HEK293 (cell line): ENCODE measurements around the gene ABCC12.

ENCODE experiments used
- CTCF ChIA-PET: fragments of 350-600 bp; formaldehyde crosslinking; extraction: SDS; loops from one replicate; lab custom pipeline; 2021; ENCODE audit warnings: antibody characterized with exemption; lab: Yijun Ruan, JAX
- POLR2A ChIA-PET: fragments of 300-600 bp; formaldehyde crosslinking; extraction: SDS; loops from one replicate; lab custom pipeline; 2020; ENCODE audit warnings: antibody characterized with exemption, inconsistent platforms; lab: Yijun Ruan, JAX
- H3K27ac ChIP-seq: fragments of 200-500 bp; sonication (Bioruptor generic); 2 replicates; pipeline ENCODE4 v1.5.1; 2014; ENCODE audit warnings: low read depth, low read length, control low read depth, inconsistent platforms; ENCODE audit errors: extremely low read depth
- H3K36me3 ChIP-seq, 2 experiments: fragments of 200-500 bp in 1 of 2; sonication (Bioruptor generic) in 1 of 2; 1 replicate in 1 of 2; 2 replicates in 1 of 2; pipeline ENCODE4 v1.5.1; 2014 to 2017; ENCODE audit warnings: inconsistent platforms in 2 of 2, low read length in 2 of 2; ENCODE audit not compliant: control insufficient read depth in 2 of 2, insufficient read depth in 1 of 2
- H3K4me1 ChIP-seq: fragments of 200-500 bp; sonication (Bioruptor generic); 2 replicates; pipeline ENCODE4 v1.5.1; 2014; ENCODE audit warnings: mild to moderate bottlenecking, low read length, inconsistent platforms; ENCODE audit not compliant: control insufficient read depth, insufficient read depth
- H3K4me3 ChIP-seq: 2 replicates; pipeline ENCODE4 v1.5.1; 2011; ENCODE audit warnings: low read depth, mild to moderate bottlenecking, control low read depth, low read length, moderate library complexity
- H3K9me3 ChIP-seq: fragments of 200-500 bp; sonication (Bioruptor generic); 2 replicates; pipeline ENCODE4 v1.5.1; 2014; ENCODE audit warnings: low read depth, low read length, inconsistent platforms; ENCODE audit not compliant: control insufficient read depth, insufficient read depth
- HOXD13 ChIP-seq: sonication (generic); formaldehyde crosslinking; IDR thresholded peaks from 2 replicates; pipeline ENCODE4 v1.8.0; 2022; ENCODE audit warnings: missing genetic modification reagents, borderline replicate concordance
- ZFP69B ChIP-seq: fragments of 450-650 bp; formaldehyde crosslinking; IDR thresholded peaks from 2 replicates; pipeline ENCODE4 v1.5.1; 2016; ENCODE audit warnings: missing biosample characterization, missing genetic modification characterization
- ZIC2 ChIP-seq: fragments of 450-650 bp; formaldehyde crosslinking; IDR thresholded peaks from 2 replicates; pipeline ENCODE4 v1.5.1; 2016; ENCODE audit warnings: missing biosample characterization, missing genetic modification characterization
- ZNF10 ChIP-seq: fragments of 450-650 bp; formaldehyde crosslinking; IDR thresholded peaks from 2 replicates; pipeline ENCODE4 v1.5.1; 2017; ENCODE audit warnings: missing biosample characterization, missing genetic modification characterization
- ZNF146 ChIP-seq: fragments of 450-650 bp; formaldehyde crosslinking; IDR thresholded peaks from 2 replicates; pipeline ENCODE4 v1.5.1; 2016; ENCODE audit warnings: missing biosample characterization, missing genetic modification characterization
- ZNF16 ChIP-seq: fragments of 450-650 bp; formaldehyde crosslinking; IDR thresholded peaks from 2 replicates; pipeline ENCODE4 v1.5.1; 2016; ENCODE audit warnings: low read depth, missing biosample characterization, missing genetic modification characterization
- ZNF174 ChIP-seq: fragments of 450-650 bp; formaldehyde crosslinking; IDR thresholded peaks from 2 replicates; pipeline ENCODE4 v1.5.0; 2017; ENCODE audit warnings: missing biosample characterization, mild to moderate bottlenecking, missing genetic modification characterization
- ZNF175 ChIP-seq: fragments of 450-650 bp; formaldehyde crosslinking; IDR thresholded peaks from 2 replicates; pipeline ENCODE4 v1.5.1; 2016; ENCODE audit warnings: missing biosample characterization, missing genetic modification characterization
- ZNF211 ChIP-seq: fragments of 450-650 bp; formaldehyde crosslinking; IDR thresholded peaks from 2 replicates; pipeline ENCODE4 v1.5.1; 2016; ENCODE audit warnings: low read depth, missing biosample characterization, missing genetic modification characterization
- ZNF48 ChIP-seq: fragments of 450-650 bp; formaldehyde crosslinking; IDR thresholded peaks from 2 replicates; pipeline ENCODE4 v1.5.1; 2016; ENCODE audit warnings: missing biosample characterization, missing genetic modification characterization
- ZNF501 ChIP-seq: fragments of 450-650 bp; formaldehyde crosslinking; IDR thresholded peaks from 2 replicates; pipeline ENCODE4 v1.5.1; 2016; ENCODE audit warnings: missing biosample characterization, missing genetic modification characterization
- ZNF560 ChIP-seq: fragments of 450-650 bp; formaldehyde crosslinking; IDR thresholded peaks from 2 replicates; pipeline ENCODE4 v1.5.1; 2017; ENCODE audit warnings: missing biosample characterization, missing genetic modification characterization, borderline replicate concordance
- ZNF561 ChIP-seq: fragments of 450-650 bp; IDR thresholded peaks from 2 replicates; pipeline ENCODE4 v1.5.1; 2018; ENCODE audit warnings: missing biosample characterization, missing genetic modification characterization, borderline replicate concordance
- ZNF596 ChIP-seq: fragments of 450-650 bp; IDR thresholded peaks from 2 replicates; pipeline ENCODE4 v1.5.0; 2018; ENCODE audit warnings: missing biosample characterization, mild to moderate bottlenecking, missing genetic modification characterization, moderate library complexity
- ZNF621 ChIP-seq: fragments of 450-650 bp; formaldehyde crosslinking; IDR thresholded peaks from 2 replicates; pipeline ENCODE4 v1.5.1; 2017; ENCODE audit warnings: missing biosample characterization, missing genetic modification characterization
- ZNF629 ChIP-seq: fragments of 450-650 bp; formaldehyde crosslinking; IDR thresholded peaks from 2 replicates; pipeline ENCODE4 v1.5.1; 2017; ENCODE audit warnings: missing biosample characterization, missing genetic modification characterization
- TF ChIP-seq, protein P1 (sequence below): fragments of 450-650 bp; formaldehyde crosslinking; IDR thresholded peaks from 2 replicates; pipeline ENCODE4 v1.5.1; 2016; ENCODE audit warnings: missing biosample characterization, missing genetic modification characterization
- TF ChIP-seq, protein P2 (sequence below): fragments of 450-650 bp; formaldehyde crosslinking; IDR thresholded peaks from 2 replicates; pipeline ENCODE4 v1.5.1; 2016; ENCODE audit warnings: missing biosample characterization, missing genetic modification characterization, low read depth
- TF ChIP-seq, protein P3 (sequence below): fragments of 450-650 bp; formaldehyde crosslinking; IDR thresholded peaks from 2 replicates; pipeline ENCODE4 v1.5.1; 2016; ENCODE audit warnings: missing biosample characterization, missing genetic modification characterization
- TF ChIP-seq, protein P4 (sequence below): fragments of 450-650 bp; formaldehyde crosslinking; IDR thresholded peaks from 2 replicates; pipeline ENCODE4 v1.5.1; 2017; ENCODE audit warnings: missing biosample characterization, mild to moderate bottlenecking, missing genetic modification characterization, moderate library complexity

Gene ABCC12

DNA sequence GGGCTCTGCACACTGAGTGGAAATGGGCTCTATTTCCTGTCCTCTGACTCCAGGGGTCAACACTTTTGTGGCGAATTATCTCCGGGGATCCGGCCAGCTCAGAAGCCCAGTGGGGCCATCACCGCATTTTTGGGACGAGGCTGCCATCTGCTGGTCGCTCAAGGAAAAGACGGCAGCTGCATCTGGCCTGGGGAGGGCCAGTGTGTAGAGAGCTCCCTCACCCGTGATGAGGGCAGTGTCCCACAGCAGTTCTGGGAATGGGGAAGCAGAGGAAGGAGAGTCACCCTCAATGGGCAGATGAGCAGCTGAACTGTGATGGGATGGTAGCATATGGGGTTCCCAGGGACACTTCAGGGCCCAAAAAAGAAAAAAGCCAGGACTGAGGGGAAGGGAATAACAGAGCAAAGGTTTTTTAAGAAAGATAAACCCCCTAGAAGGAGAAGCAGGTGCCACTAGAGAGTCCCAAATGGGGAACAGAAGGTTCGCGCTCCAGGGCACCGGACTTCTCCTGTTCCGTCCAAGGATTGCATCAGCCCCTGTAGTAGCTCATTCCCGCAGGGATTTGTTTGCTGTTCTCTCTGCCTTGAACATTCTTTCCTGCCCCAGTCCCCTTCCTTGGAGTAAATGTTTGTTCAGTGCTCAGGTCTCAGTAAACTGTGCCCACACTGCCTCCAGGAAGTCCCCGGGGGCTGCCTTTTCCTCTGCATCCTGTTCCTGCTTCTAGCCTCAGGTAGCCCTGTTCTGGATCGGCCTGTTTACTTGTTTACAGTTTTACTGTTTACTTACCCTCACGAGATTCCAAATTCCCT, 9.3 kb upstream of the ABCC12 start (continued):
- TF ChIP-seq, protein P1, sequence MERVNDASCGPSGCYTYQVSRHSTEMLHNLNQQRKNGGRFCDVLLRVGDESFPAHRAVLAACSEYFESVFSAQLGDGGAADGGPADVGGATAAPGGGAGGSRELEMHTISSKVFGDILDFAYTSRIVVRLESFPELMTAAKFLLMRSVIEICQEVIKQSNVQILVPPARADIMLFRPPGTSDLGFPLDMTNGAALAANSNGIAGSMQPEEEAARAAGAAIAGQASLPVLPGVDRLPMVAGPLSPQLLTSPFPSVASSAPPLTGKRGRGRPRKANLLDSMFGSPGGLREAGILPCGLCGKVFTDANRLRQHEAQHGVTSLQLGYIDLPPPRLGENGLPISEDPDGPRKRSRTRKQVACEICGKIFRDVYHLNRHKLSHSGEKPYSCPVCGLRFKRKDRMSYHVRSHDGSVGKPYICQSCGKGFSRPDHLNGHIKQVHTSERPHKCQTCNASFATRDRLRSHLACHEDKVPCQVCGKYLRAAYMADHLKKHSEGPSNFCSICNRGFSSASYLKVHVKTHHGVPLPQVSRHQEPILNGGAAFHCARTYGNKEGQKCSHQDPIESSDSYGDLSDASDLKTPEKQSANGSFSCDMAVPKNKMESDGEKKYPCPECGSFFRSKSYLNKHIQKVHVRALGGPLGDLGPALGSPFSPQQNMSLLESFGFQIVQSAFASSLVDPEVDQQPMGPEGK = peak; percentile 76
- peak; percentile 68 for TF ChIP-seq ZFP69B (tag by site-specific recombination)
- peak; percentile 64 for TF ChIP-seq ZIC2 (tag by site-specific recombination)
- TF ChIP-seq ZNF16 = no peak
- no peak for TF ChIP-seq ZNF175 (tag by site-specific recombination)
- TF ChIP-seq HOXD13 (CRISPR knock-in tag) = peak; percentile 63; the same call in 1 of the 2 replicates

DNA sequence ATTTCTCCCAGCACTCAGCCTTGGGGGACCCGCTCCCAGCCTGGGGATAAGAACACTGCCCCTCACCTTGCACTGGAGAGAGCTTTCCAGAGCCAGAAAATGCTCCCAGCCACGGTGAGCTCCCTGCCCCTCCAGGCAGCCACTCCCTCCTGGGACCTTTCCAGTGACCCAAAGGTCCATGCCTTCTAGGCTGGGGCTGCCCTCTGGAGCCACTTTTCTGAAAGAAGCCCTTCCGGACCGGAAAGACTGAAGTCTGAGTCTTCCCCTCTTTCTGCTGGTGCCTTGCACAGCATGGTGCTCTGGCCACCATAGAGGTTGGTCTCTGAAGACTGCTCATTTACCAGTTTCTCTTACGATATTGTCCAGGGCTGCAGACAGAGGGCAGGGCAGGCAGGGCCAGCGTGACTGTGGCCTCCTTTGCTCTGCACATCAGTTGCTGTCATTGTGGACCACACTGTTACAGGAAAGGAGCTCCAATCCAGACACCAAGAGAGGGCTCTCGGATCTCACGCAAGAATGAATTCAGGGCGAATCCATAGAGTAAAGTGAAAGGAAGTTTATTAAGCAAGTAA, 7.1 kb upstream of the ABCC12 start:
- Histone ChIP-seq H3K27ac (no peak overlapping the region), H3K36me3 (no peaks in the 10 kb centered on the region), H3K4me3 (no peak overlapping the region), H3K9me3 (no peaks in the 10 kb centered on the region), H3K4me1 (no peaks in the 10 kb centered on the region)
- TF ChIP-seq ZNF629 (tag by site-specific recombination) = no peak
- TF ChIP-seq, protein P2, sequence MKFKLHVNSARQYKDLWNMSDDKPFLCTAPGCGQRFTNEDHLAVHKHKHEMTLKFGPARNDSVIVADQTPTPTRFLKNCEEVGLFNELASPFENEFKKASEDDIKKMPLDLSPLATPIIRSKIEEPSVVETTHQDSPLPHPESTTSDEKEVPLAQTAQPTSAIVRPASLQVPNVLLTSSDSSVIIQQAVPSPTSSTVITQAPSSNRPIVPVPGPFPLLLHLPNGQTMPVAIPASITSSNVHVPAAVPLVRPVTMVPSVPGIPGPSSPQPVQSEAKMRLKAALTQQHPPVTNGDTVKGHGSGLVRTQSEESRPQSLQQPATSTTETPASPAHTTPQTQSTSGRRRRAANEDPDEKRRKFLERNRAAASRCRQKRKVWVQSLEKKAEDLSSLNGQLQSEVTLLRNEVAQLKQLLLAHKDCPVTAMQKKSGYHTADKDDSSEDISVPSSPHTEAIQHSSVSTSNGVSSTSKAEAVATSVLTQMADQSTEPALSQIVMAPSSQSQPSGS = no peak
- ChIA-PET POLR2A (no interaction called here), CTCF (no interaction called here)

DNA sequence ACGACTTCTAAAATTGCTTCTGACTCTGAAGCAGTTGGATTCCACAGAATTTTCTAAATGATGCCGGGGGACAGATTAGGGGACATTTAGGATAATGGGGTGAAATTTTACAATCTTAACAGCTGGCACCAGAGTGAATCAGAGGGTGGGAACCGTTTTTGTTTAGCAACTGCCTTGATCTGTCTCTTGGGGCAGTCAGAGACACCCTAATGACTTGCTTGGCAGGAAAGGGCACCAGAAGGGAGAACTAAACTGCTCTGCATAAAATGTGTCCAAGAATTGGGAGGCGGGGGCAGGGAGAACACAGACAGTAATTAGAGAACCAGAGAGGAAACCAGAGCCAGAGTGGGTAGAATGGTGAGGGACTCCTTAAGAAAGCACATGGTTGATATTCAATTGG, 6.1 kb upstream of the ABCC12 start:
- no peaks in the 10 kb centered on the region for H3K9me3 ChIP-seq
- no peak for TF ChIP-seq ZNF501 (tag by site-specific recombination)
- TF ChIP-seq, all 188 proteins: peak for 0
- H3K4me1 ChIP-seq = no peaks in the 10 kb centered on the region
- ChIA-PET CTCF (interaction anchor here (0.6 to 0.7 kb wide), 2 partner anchors 1150 to 1210 kb away, joined by 3 to 4 read pairs; no protein-coding TSS in a partner anchor), POLR2A (no interaction called here)
- H3K4me3 ChIP-seq = no peak overlapping the region
- no peaks in the 10 kb centered on the region for H3K36me3 ChIP-seq
- H3K27ac ChIP-seq = no peak overlapping the region

DNA sequence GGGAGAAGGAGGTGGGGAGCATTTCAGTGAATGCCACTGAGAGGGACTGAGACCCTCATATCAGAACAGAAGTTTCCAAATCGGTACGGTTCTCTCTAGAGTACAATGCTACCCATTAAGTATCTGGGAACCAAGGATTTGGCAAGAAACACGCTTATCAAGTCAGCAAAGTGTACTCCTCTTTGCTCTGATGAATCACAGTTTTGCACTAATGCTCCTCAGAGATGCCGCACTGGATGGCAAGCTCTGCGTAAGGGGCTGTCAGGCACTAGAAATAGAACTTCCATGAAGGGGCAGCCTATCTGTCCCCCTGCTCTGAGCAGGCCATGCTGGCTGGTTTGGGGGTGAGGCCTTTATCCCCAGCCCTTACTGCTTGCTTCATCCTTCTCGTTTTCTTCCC, 4.8 kb upstream of the ABCC12 start:
- CTCF ChIA-PET = no interaction called here
- TF ChIP-seq ZNF48 (tag by site-specific recombination) (no peak), ZNF596 (no peak), ZNF211 (tag by site-specific recombination) (no peak), ZNF621 (tag by site-specific recombination) (no peak), ZNF146 (tag by site-specific recombination) (no peak), ZNF10 (tag by site-specific recombination) (no peak), ZNF560 (tag by site-specific recombination) (no peak), ZNF174 (tag by site-specific recombination) (no peak), ZNF561 (tag by site-specific recombination) (no peak)
- TF ChIP-seq, protein P3, sequence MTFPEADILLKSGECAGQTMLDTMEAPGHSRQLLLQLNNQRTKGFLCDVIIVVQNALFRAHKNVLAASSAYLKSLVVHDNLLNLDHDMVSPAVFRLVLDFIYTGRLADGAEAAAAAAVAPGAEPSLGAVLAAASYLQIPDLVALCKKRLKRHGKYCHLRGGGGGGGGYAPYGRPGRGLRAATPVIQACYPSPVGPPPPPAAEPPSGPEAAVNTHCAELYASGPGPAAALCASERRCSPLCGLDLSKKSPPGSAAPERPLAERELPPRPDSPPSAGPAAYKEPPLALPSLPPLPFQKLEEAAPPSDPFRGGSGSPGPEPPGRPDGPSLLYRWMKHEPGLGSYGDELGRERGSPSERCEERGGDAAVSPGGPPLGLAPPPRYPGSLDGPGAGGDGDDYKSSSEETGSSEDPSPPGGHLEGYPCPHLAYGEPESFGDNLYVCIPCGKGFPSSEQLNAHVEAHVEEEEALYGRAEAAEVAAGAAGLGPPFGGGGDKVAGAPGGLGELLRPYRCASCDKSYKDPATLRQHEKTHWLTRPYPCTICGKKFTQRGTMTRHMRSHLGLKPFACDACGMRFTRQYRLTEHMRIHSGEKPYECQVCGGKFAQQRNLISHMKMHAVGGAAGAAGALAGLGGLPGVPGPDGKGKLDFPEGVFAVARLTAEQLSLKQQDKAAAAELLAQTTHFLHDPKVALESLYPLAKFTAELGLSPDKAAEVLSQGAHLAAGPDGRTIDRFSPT (tag by site-specific recombination) = no peak
- TF ChIP-seq, protein P4, sequence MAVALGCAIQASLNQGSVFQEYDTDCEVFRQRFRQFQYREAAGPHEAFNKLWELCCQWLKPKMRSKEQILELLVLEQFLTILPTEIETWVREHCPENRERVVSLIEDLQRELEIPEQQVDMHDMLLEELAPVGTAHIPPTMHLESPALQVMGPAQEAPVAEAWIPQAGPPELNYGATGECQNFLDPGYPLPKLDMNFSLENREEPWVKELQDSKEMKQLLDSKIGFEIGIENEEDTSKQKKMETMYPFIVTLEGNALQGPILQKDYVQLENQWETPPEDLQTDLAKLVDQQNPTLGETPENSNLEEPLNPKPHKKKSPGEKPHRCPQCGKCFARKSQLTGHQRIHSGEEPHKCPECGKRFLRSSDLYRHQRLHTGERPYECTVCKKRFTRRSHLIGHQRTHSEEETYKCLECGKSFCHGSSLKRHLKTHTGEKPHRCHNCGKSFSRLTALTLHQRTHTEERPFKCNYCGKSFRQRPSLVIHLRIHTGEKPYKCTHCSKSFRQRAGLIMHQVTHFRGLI (tag by site-specific recombination) = no peak

More for the DNA sequence above, 4.8 kb upstream of the ABCC12 start:
- POLR2A ChIA-PET = no interaction called here
- Histone ChIP-seq H3K27ac (no peak overlapping the region), H3K9me3 (no peaks in the 10 kb centered on the region), H3K4me1 (no peaks in the 10 kb centered on the region), H3K36me3 (no peaks in the 10 kb centered on the region), H3K4me3 (no peak overlapping the region)
